GM12873 (cell line): ENCODE results near the gene DNAJB13.

Source experiments
- TF ChIP-seq, protein P1 (sequence below): IDR thresholded peaks from 2 replicates; pipeline ENCODE4 v1.5.1; 2012; ENCODE audit warnings: low read depth, mild to moderate bottlenecking, moderate library complexity, low read length, control low read depth; ENCODE audit not compliant: insufficient read depth; ENCODE audit errors: missing control alignments

DNAJB13 gene

DNA sequence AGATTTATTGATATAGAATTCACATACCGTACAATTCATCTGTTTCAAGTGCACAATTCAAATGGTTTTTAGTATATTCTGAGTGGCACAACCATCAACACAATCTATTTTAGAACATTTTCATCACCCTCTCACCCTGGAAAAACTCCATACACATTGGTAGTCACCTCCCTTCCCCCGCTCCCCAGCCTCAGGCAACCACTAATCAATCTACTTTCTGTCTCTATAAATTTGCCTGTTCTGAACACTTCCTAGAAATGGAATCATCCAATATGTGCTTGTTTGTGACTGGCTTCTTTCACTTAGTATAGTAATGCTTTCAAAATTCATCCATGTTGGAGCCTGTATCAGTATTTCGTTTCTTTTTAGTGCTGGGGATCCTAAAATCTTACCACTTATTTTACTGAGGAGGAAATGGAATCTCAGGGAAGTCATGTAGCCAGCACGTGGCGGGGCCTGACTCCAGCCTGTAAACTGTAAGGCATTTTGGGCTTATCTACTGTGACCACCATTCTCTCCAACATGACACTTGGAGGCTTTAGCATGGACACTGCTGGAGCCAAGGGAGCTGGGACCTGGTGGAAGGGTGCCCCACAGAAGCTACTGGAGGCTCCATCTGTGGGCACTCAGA is 59.0 kb downstream of the DNAJB13 start:
- TF ChIP-seq, protein P1, sequence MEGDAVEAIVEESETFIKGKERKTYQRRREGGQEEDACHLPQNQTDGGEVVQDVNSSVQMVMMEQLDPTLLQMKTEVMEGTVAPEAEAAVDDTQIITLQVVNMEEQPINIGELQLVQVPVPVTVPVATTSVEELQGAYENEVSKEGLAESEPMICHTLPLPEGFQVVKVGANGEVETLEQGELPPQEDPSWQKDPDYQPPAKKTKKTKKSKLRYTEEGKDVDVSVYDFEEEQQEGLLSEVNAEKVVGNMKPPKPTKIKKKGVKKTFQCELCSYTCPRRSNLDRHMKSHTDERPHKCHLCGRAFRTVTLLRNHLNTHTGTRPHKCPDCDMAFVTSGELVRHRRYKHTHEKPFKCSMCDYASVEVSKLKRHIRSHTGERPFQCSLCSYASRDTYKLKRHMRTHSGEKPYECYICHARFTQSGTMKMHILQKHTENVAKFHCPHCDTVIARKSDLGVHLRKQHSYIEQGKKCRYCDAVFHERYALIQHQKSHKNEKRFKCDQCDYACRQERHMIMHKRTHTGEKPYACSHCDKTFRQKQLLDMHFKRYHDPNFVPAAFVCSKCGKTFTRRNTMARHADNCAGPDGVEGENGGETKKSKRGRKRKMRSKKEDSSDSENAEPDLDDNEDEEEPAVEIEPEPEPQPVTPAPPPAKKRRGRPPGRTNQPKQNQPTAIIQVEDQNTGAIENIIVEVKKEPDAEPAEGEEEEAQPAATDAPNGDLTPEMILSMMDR, result no peak

DNA sequence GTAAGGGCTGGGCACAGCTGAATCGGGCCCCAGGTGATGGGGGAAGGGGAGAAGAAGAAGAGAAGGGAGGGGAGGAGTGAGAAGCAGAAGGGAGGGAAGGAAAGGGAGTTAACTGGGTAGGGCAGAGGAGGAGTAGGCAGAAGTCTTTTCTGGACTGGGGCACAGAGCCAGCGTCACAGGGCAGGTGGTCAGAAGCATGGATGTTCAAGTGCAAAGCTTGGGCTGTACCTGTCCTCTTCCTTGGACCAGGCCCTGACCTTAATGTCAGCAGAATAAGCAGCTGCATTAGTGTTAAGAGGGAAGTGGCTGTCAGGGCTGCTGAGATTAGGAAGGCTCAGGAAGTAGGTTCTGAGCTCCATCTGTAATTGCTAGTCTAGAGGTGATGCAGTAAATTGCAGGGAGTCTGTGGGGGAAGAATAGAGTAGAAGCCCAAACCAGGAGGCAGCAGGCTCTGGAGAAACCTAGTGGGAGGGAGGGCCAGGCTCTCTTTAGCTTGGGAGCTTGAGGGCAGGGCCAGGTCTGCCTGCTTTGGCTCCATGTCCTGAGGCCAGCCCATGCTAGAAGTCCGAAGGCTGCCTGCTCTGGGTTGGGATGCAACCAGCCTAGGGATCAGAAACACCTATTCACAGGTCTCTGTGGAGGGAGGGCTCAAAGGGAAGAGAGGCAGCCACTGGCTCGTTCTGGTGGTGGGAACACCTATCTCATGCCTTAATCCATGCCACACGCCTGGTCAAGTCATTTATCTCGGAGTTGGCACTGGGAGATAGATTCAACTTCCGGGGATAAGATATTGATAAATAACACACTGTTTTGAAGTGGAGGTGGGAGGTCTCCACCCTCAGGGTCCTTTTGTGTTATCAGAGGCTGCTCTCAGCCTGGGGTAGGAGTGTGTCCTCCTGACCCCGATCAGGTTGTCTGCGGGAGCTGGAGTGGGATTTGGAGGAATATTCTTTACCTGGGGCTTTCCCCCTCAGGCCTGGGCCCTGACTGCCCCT is 59.8 kb downstream of the DNAJB13 start:
- TF ChIP-seq, protein P1, result no peak

DNA sequence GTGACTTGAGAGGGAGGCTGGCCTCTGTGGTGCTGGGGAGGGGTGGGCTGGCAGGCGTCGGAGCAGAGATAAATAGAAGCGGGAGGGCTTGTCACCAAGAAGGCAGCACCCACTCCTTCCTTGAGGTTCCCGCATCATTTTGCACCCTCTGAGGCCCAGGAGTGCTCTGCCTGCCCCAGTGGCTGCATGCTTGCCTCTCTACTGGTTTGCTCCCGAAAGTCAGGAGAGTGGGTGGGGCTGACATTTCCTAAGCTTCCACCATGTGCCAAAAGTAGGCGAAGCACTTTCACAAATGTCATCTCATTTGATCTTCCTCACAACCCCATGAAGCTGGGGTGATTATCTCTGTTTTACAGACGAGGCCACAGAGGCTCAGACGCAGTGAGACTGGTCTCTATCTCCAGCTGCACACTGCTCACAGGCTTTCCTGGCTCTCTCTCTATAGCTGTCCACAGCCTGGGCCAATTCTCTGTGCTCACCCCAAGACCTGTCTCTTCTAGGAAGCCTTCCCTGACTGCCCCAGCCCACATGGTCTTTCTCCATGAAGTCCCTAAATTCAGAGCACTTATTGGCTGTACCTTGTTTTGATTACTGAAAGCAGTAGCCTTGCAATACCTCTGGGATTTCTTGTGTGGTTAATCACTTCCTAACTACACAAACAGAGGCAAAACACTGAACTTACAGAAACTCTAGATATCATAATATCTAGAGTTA is 60.7 kb downstream of the DNAJB13 start:
- TF ChIP-seq, protein P1, result no peak

DNA sequence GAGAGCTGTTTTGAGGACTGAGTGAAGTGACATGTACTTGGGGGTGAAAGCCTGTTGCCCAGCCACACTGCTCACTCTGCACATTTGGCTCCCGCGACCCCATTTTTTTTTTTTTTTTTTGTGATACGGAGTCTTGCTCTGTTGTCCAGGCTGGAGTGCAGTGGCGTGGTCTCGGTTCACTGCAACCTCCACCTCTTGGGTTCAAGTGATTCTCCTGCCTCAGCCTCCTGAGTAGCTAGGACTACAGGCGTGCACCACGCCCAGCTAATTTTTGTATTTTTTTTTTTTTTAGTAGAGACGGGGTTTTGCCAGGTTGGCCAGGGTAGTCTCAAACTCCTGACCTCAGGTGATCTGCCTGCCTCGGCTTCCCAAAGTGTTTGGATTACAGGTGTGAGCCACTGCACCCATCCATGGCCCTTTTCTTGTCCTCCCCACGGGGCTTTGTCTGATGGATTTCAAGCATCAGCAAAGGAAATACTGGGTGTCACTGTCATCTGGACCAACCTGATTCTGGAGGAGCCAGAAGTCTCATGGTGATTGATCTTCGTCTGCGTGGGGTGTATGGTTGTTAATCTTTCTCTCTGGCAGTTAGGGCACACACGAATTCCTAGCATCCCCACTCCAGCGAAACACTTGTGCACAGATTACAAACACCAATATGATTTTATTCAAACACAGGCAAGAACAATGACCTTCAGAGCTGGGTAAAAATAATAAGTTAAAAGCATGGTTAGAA is 61.4 kb downstream of the DNAJB13 start:
- TF ChIP-seq, protein P1, result no peak

DNA sequence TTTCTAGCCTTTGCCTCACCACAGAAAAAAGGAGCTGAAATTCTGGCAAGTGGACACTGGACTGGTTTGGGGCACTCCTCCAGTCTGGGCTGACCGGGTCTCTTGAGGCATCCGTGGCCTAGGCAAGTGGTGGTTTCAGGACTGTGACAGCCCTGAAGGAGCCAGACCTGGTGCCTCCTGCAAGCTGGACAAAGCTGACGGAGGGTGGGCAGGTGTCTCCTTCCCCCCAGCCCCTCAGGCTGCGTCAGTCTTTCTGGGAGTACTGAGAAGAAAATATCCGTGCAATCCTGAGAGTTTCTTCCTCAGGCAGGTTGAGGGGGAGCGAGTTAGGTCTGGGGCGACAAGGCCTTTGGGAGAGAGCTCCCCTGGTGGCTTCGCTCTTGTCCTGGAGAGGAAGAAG is 62.3 kb downstream of the DNAJB13 start:
- TF ChIP-seq, protein P1, result no peak

DNA sequence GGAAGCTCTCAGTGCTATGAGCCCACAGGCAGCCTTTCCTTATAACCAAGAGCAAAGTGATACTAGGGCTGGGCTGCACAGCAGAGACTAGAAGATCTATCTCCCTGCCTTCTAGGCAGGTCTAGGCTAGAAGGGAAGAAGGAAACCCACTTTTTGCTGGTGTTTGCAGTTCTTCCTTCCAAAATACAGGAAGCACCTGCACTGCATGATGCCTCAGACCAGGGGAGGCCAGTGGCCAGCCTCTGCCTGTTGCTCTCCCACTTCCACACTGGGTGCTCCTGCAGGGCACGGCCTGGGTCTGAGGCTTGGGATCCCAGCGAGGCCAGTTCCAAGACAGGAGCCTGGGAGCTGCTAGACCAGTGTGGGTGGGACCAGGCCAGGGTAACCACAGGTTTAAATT is 64.1 kb downstream of the DNAJB13 start:
- TF ChIP-seq, protein P1, result no peak
